Stomach (tissue), 4 donors: Measurements from ENCODE around the gene RET.

ENCODE experiments used
- EP300 ChIP-seq: sonication (generic); formaldehyde crosslinking; IDR thresholded peaks from one replicate; pipeline ENCODE4 v1.6.1; 2017; ENCODE audit warnings: antibody characterized with exemption
- POLR2A ChIP-seq, 4 donors: fragments of 450-650 bp; IDR thresholded peaks; one replicate each; pipeline ENCODE4 v1.6.1; 2016; ENCODE audit warnings: antibody characterized with exemption in 4 of 4, control low read depth in 2 of 4, mild to moderate bottlenecking in 1 of 4, moderate library complexity in 1 of 4
- POLR2AphosphoS5 ChIP-seq, 3 donors: sonication (generic); formaldehyde crosslinking; IDR thresholded peaks; one replicate each; pipeline ENCODE4 v1.6.1; 2016; ENCODE audit warnings: antibody characterized with exemption in 3 of 3
- TF ChIP-seq, protein P1 (sequence below), 7 experiments: fragments of 450-650 bp in 4 of 7; fragments of 200-600 bp in 3 of 7; sonication (generic) in 3 of 7; IDR thresholded peaks; one replicate each; pipeline ENCODE4 v1.5.1; 2016 to 2019; ENCODE audit warnings: antibody characterized with exemption in 7 of 7, control low read depth in 2 of 7, mild to moderate bottlenecking in 1 of 7

DNA sequence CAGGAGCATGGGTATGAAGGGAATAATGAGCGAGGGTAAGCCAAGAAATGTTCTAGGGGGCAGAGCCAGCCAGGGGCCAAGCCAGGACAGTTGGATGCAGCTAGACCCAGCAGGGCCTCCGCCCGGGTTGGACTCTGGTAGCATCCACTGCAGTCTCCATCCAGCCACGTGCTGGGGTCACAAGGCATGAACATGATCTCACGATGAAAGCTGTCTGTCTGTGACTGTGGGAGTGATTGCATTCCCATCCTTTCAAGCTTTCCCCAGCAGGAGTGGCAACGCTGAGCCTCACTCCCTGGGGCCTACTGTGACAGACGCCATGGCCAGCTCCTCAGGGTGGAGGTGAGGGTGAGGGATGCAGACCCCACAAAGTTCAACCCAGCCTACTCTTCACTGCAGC is 47.8 kb upstream of the RET start:
- TF ChIP-seq POLR2AphosphoS5 (IDR thresholded peaks at IDR 0.05) (no peak), POLR2A (IDR thresholded peaks at IDR 0.05) (no peak), EP300 (no peak)
- TF ChIP-seq, protein P1, sequence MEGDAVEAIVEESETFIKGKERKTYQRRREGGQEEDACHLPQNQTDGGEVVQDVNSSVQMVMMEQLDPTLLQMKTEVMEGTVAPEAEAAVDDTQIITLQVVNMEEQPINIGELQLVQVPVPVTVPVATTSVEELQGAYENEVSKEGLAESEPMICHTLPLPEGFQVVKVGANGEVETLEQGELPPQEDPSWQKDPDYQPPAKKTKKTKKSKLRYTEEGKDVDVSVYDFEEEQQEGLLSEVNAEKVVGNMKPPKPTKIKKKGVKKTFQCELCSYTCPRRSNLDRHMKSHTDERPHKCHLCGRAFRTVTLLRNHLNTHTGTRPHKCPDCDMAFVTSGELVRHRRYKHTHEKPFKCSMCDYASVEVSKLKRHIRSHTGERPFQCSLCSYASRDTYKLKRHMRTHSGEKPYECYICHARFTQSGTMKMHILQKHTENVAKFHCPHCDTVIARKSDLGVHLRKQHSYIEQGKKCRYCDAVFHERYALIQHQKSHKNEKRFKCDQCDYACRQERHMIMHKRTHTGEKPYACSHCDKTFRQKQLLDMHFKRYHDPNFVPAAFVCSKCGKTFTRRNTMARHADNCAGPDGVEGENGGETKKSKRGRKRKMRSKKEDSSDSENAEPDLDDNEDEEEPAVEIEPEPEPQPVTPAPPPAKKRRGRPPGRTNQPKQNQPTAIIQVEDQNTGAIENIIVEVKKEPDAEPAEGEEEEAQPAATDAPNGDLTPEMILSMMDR (IDR thresholded peaks at IDR 0.05) = no peak
